PC-3 (cell line): ENCODE data around the gene ZNF385C. TPM values are rescaled to one million over a fixed set of nuclear protein-coding genes. Genes with fewer than 3 reads are reported as not detected.

Source experiments
- ATAC-seq: fragments of 200-7000 bp; cut with Tn5 transposase; 2 replicates; pipeline ENCODE4 v1.9.1; 2020; ENCODE audit warnings: mild to moderate bottlenecking, moderate library complexity
- BruUV-seq: library from RNA; stranded (reverse); fragments of 400-500 nt; replicated peaks from 2 replicates; lab custom pipeline; 2021; lab: Mats Ljungman, UMichigan
- CTCF ChIA-PET: fragments of 300-600 bp; sonication (Branson Sonifier 250); formaldehyde crosslinking; loops from one replicate; lab custom pipeline; 2022; ENCODE audit warnings: antibody characterized with exemption; lab: Charles Lee
- POLR2A ChIA-PET: fragments of 300-600 bp; sonication (Branson Sonifier 250); formaldehyde crosslinking; loops from one replicate; lab custom pipeline; 2022; ENCODE audit warnings: antibody characterized with exemption; ENCODE audit not compliant: unreplicated experiment; lab: Charles Lee
- DNase-seq: peaks from one replicate; pipeline ENCODE4 v3.0.0-alpha.2; 2015
- H2AFZ ChIP-seq: fragments of 300-600 bp; sonication (generic); 2 replicates; pipeline ENCODE4 v1.6.0; 2016; ENCODE audit warnings: antibody characterized with exemption, low read length
- H3F3A ChIP-seq: fragments of 300-600 bp; sonication (generic); one replicate; pipeline ENCODE4 v1.6.0; 2017; ENCODE audit warnings: antibody characterized with exemption, low read length, control low read depth, mild to moderate bottlenecking; ENCODE audit not compliant: unreplicated experiment
- H3K27ac ChIP-seq: fragments of 300-600 bp; sonication (generic); 2 replicates; pipeline ENCODE4 v1.5.1; 2016; ENCODE audit warnings: mild to moderate bottlenecking, low read length
- H3K27me3 ChIP-seq: fragments of 300-600 bp; sonication (generic); 2 replicates; pipeline ENCODE4 v1.6.1; 2016; ENCODE audit warnings: low read length, mixed read lengths
- H3K36me3 ChIP-seq: fragments of 300-600 bp; sonication (generic); 2 replicates; pipeline ENCODE4 v1.6.1; 2016; ENCODE audit warnings: low read depth, mixed run types, low read length, mixed read lengths
- H3K4me1 ChIP-seq: fragments of 300-600 bp; sonication (generic); 2 replicates; pipeline ENCODE4 v1.5.1; 2016; ENCODE audit warnings: low read length; ENCODE audit not compliant: insufficient read depth
- H3K4me2 ChIP-seq: fragments of 300-600 bp; sonication (generic); 2 replicates; pipeline ENCODE4 v1.6.0; 2016; ENCODE audit warnings: low read length
- H3K4me3 ChIP-seq: fragments of 300-600 bp; sonication (generic); 2 replicates; pipeline ENCODE4 v1.5.1; 2016; ENCODE audit warnings: mild to moderate bottlenecking, low read length, mixed read lengths
- H3K79me2 ChIP-seq: fragments of 300-600 bp; sonication (generic); 2 replicates; pipeline ENCODE4 v1.6.1; 2017; ENCODE audit warnings: low read length, mixed read lengths
- H3K9ac ChIP-seq: fragments of 300-600 bp; sonication (generic); 2 replicates; pipeline ENCODE4 v1.6.0; 2016; ENCODE audit warnings: mild to moderate bottlenecking, low read length
- H3K9me2 ChIP-seq: fragments of 300-600 bp; sonication (generic); replicated peaks from 2 replicates; pipeline ENCODE4 v1.6.1; 2016; ENCODE audit warnings: mixed run types, low read length, mixed read lengths
- H3K9me3 ChIP-seq: fragments of 300-600 bp; sonication (generic); 2 replicates; pipeline ENCODE4 v1.6.1; 2016; ENCODE audit warnings: low read length, mixed read lengths
- H4K20me1 ChIP-seq: fragments of 300-600 bp; sonication (generic); 2 replicates; pipeline ENCODE4 v1.6.1; 2016; ENCODE audit warnings: low read length, mixed read lengths
- CTCF ChIP-seq: fragments of 300-600 bp; sonication (generic); conservative IDR thresholded peaks from 2 replicates; pipeline ENCODE4 v1.5.1; 2017; ENCODE audit warnings: antibody characterized with exemption, low read depth, mild to moderate bottlenecking, low read length
- EZH2 ChIP-seq: fragments of 300-600 bp; sonication (generic); IDR thresholded peaks from one replicate; pipeline ENCODE4 v1.6.1; 2017; ENCODE audit warnings: antibody characterized with exemption, mild to moderate bottlenecking, low read length; ENCODE audit not compliant: unreplicated experiment
- EZH2phosphoT487 ChIP-seq: fragments of 300-600 bp; sonication (generic); IDR thresholded peaks from 2 replicates; pipeline ENCODE4 v1.6.1; 2018; ENCODE audit warnings: mild to moderate bottlenecking, antibody characterized with exemption, low read length, borderline replicate concordance
- intact Hi-C: fragments of 100-400 bp; cut with micrococcal nuclease; formaldehyde crosslinking; loops from 2 replicates; pipeline ENCODE4 v1.9.0; 2023
- total RNA-seq: library from RNA; depleted of rRNA; stranded (reverse); fragments of >200 nt; gene quantifications from 2 replicates; pipeline ENCODE4 v1.2.3, GENCODE V29; 2014

Gene ZNF385C
- total RNA-seq, 1 experiment from 2014 or later = 0.04 TPM

- Histone ChIP-seq H3K9ac (no peak overlapping the region), H4K20me1 (no peaks in the 10 kb centered on the region), H2AFZ (no peak overlapping the region), H3K9me2 (no peaks in the 10 kb centered on the region), H3K27me3 (no peaks in the 10 kb centered on the region), H3K4me2 (no peak overlapping the region), H3K27ac (no peak overlapping the region), H3K36me3 (no peaks in the 10 kb centered on the region), H3F3A (no peaks in the 10 kb centered on the region), H3K4me1 (peaks cover 2% of the 10 kb centered on the region; the same call in 1 of the 2 replicates), H3K79me2 (no peaks in the 10 kb centered on the region), H3K9me3 (no peaks in the 10 kb centered on the region), H3K4me3 (no peak overlapping the region)
- no peak for DNase-seq
- BruUV-seq = no TSS peak
- intact Hi-C loops = no loop called here
- TF ChIP-seq CTCF = no peak
- TF ChIP-seq EZH2phosphoT487 = no peak
- no peak for TF ChIP-seq EZH2
- POLR2A ChIA-PET = no interaction called here
- CTCF ChIA-PET = no interaction called here
- ATAC-seq = no peak
Measured at GRCh38 chr17:42107597-42108576, 9.6 kb upstream of the ZNF385C start.

- no peak overlapping the region for H3K9ac ChIP-seq
- H3K4me3 ChIP-seq = no peak overlapping the region
- no peak for ATAC-seq
- ChIA-PET POLR2A (no interaction called here), CTCF (no interaction called here)
- H3K4me2 ChIP-seq = no peak overlapping the region
- H3F3A ChIP-seq = no peaks in the 10 kb centered on the region
- no peaks in the 10 kb centered on the region for H3K27me3 ChIP-seq
- H3K79me2 ChIP-seq = no peaks in the 10 kb centered on the region
- no peaks in the 10 kb centered on the region for H3K9me3 ChIP-seq
- DNase-seq = no peak
- H4K20me1 ChIP-seq = no peaks in the 10 kb centered on the region
- no peaks in the 10 kb centered on the region for H3K36me3 ChIP-seq
- TF ChIP-seq EZH2phosphoT487 = no peak
- TF ChIP-seq CTCF = no peak
- TF ChIP-seq EZH2 = no peak
- no peak overlapping the region for H2AFZ ChIP-seq
- H3K9me2 ChIP-seq = no peaks in the 10 kb centered on the region
- no peak overlapping the region for H3K27ac ChIP-seq
- no TSS peak for BruUV-seq
- intact Hi-C loops = no loop called here
- H3K4me1 ChIP-seq = peaks cover 3% of the 10 kb centered on the region; the same call in 1 of the 2 replicates
Measured at GRCh38 chr17:42107124-42107523, 8.9 kb upstream of the ZNF385C start.

- H3K9me2 ChIP-seq = no peaks in the 10 kb centered on the region
- H3K79me2 ChIP-seq = no peaks in the 10 kb centered on the region
- no peak overlapping the region for H3K27ac ChIP-seq
- H2AFZ ChIP-seq = no peak overlapping the region
- ChIA-PET POLR2A (no interaction called here), CTCF (no interaction called here)
- ATAC-seq (no peak), DNase-seq (no peak)
- H3K4me3 ChIP-seq = no peak overlapping the region
- H3K4me2 ChIP-seq = no peak overlapping the region
- H3K9ac ChIP-seq = no peak overlapping the region
- H3K4me1 ChIP-seq = peaks cover 3% of the 10 kb centered on the region; the same call in 1 of the 2 replicates
- no TSS peak for BruUV-seq
- intact Hi-C loops = no loop called here
- H4K20me1 ChIP-seq = no peaks in the 10 kb centered on the region
- no peaks in the 10 kb centered on the region for H3K36me3 ChIP-seq
- H3K9me3 ChIP-seq = no peaks in the 10 kb centered on the region
- no peaks in the 10 kb centered on the region for H3K27me3 ChIP-seq
- no peaks in the 10 kb centered on the region for H3F3A ChIP-seq
- TF ChIP-seq EZH2phosphoT487 = no peak
- no peak for TF ChIP-seq CTCF
- no peak for TF ChIP-seq EZH2
Measured at GRCh38 chr17:42106009-42106408, 7.7 kb upstream of the ZNF385C start.
